AG09319 (cell line): ENCODE data around the gene UBAC1.
"Not testable (repeated sequence)": the region's sequence is repeated elsewhere in the genome, so short reads cannot be mapped to it uniquely, and the experiment has no call there.

ENCODE experiments used
- DNase-seq: peaks from one replicate; pipeline ENCODE4 v3.0.0-alpha.2; 2010; ENCODE audit warnings: low read depth; ENCODE audit errors: extremely low read depth
- TF ChIP-seq, protein P1 (sequence below): IDR thresholded peaks from 2 replicates; pipeline ENCODE4 v1.5.1; 2011; ENCODE audit warnings: low read depth, mild to moderate bottlenecking, inconsistent platforms, low read length, moderate library complexity

The UBAC1 gene

GRCh38 chr9:135948968-135949367 lies 12.2 kb downstream of the UBAC1 start:
- TF ChIP-seq, protein P1, sequence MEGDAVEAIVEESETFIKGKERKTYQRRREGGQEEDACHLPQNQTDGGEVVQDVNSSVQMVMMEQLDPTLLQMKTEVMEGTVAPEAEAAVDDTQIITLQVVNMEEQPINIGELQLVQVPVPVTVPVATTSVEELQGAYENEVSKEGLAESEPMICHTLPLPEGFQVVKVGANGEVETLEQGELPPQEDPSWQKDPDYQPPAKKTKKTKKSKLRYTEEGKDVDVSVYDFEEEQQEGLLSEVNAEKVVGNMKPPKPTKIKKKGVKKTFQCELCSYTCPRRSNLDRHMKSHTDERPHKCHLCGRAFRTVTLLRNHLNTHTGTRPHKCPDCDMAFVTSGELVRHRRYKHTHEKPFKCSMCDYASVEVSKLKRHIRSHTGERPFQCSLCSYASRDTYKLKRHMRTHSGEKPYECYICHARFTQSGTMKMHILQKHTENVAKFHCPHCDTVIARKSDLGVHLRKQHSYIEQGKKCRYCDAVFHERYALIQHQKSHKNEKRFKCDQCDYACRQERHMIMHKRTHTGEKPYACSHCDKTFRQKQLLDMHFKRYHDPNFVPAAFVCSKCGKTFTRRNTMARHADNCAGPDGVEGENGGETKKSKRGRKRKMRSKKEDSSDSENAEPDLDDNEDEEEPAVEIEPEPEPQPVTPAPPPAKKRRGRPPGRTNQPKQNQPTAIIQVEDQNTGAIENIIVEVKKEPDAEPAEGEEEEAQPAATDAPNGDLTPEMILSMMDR: no peak
- no peak for DNase-seq

- DNase-seq: no peak
- TF ChIP-seq, protein P1: no peak
Measured at GRCh38 chr9:135948446-135948845, 12.7 kb downstream of the UBAC1 start.

DNA sequence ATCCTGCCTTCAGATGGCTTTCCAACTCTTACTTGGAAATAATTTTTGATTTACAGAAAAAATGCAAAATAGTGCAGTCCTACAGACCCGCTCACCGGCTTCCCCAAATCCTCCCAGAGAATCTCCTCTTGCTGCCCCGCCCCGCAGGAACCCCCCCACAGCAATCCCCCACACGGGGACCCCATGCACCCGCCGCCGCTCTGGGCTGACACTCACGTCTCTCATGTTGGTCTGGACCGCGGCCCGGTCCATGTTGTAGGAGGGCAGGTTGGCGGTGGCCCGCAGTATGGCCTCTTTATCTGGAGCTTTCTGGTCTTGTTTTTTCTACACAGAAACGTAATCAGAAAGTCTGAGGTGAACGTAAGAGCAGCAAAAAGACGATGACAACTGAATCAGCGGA lies 13.6 kb downstream of the UBAC1 start:
- TF ChIP-seq, protein P1: no peak
- no peak for DNase-seq

GRCh38 chr9:135947105-135947504 lies 14.1 kb downstream of the UBAC1 start:
- not testable (repeated sequence) for DNase-seq

GRCh38 chr9:135946392-135946994 lies 14.7 kb downstream of the UBAC1 start:
- TF ChIP-seq, protein P1: no peak
- DNase-seq: no peak

- TF ChIP-seq, protein P1: no peak
- no peak for DNase-seq
Measured at GRCh38 chr9:135945969-135946368, 15.2 kb downstream of the UBAC1 start.

GRCh38 chr9:135944444-135945252 lies 16.5 kb downstream of the UBAC1 start:
- TF ChIP-seq, protein P1: no peak
- DNase-seq: no peak

GRCh38 chr9:135943604-135944003 lies 17.6 kb downstream of the UBAC1 start:
- not testable (repeated sequence) for DNase-seq
